Fibroblast of lung (primary cell): ENCODE measurements around the gene INTS12.

Experiments
- CTCF ChIP-seq, 2 donors: IDR thresholded peaks in 1 of 2; conservative IDR thresholded peaks in 1 of 2; 1 replicate in 1 of 2; 2 replicates in 1 of 2; pipeline ENCODE4 v1.5.1; 2011 to 2012; ENCODE audit warnings: low read length in 2 of 2, control low read depth in 1 of 2, inconsistent platforms in 1 of 2, low read depth in 1 of 2, mild to moderate bottlenecking in 1 of 2
- EZH2 ChIP-seq: IDR thresholded peaks from 2 replicates; pipeline ENCODE4 v1.5.1; 2012; ENCODE audit warnings: low read length, control low read depth, mild to moderate bottlenecking; ENCODE audit errors: missing control alignments

DNA sequence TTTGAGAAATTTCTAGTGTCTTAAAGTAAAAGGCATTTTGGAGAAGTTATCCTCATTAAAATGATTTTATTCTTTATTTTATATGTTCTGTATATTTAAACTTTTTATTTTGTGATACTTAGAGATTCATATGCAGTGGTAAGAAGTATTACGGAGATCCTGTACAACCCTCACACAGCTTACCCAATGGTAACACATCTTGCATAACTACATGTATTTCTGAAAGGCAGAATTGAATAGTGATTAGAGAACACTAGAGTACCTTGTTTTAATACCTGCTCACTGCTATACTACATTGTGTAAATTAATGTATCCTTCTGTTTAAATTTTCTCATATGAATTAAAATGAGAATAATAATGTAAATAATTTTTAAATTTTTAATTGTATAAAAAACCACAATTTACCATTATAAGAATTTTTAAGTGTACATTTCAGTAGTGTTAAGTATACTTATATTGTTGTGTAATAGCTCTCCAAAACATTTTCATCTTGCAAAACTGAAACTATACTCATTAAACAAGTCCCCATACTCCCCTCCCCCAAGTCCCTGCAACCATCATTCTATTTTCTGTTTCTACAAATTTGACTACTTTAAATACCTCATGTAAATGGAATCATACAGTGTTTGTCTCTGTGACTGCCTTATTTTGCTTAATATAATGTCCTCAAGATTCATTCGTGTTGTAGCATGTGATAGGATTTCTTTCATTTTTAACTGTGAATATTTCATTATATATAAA, 45.4 kb downstream of the INTS12 start:
- no peak for TF ChIP-seq CTCF (conservative IDR thresholded peaks at IDR 0.05 in 1 of 2, IDR thresholded peaks at IDR 0.05 in 1 of 2; ENCODE audit: low read depth in 1 of 2, low read length in 2 of 2)
- TF ChIP-seq EZH2 = no peak
